SK-N-SH treated with all-trans-retinoic acid at 6 μM for 48 hours (cell line): ENCODE data around the gene ZDHHC11.
"Not testable (repeated sequence)": the region's sequence is repeated elsewhere in the genome, so short reads cannot be mapped to it uniquely, and the experiment has no call there.

Experiments used
- ATAC-seq: fragments of 200-7000 bp; cut with Tn5 transposase; 3 replicates; pipeline ENCODE4 v1.9.1; 2020; ENCODE audit warnings: mild to moderate bottlenecking, moderate library complexity
- BACH2 ChIP-seq: fragments of 250-450 bp; sonication (Bioruptor Pico); IDR thresholded peaks from 2 replicates; pipeline ENCODE4 v1.9.0; 2021; ENCODE audit warnings: mild to moderate bottlenecking, borderline replicate concordance
- CREB5 ChIP-seq: fragments of 250-450 bp; sonication (Bioruptor Pico); IDR thresholded peaks from 2 replicates; pipeline ENCODE4 v1.5.1; 2020; ENCODE audit warnings: low read depth, mild to moderate bottlenecking, moderate library complexity
- CSDC2 ChIP-seq: fragments of 250-450 bp; sonication (Bioruptor Pico); IDR thresholded peaks from 2 replicates; pipeline ENCODE4 v1.5.0; 2020; ENCODE audit warnings: mild to moderate bottlenecking, moderate library complexity
- ESRRG ChIP-seq: fragments of 250-450 bp; sonication (Bioruptor Pico); IDR thresholded peaks from 2 replicates; pipeline ENCODE4 v1.6.1; 2021; ENCODE audit warnings: mild to moderate bottlenecking
- ISL1 ChIP-seq: fragments of 250-450 bp; sonication (Bioruptor Pico); IDR thresholded peaks from 2 replicates; pipeline ENCODE4 v2.1.2; 2022; ENCODE audit warnings: mild to moderate bottlenecking, moderate library complexity
- POU6F1 ChIP-seq: fragments of 250-450 bp; sonication (Bioruptor Pico); IDR thresholded peaks from 2 replicates; pipeline ENCODE4 v1.8.0; 2021; ENCODE audit warnings: low read depth, mild to moderate bottlenecking, moderate library complexity, borderline replicate concordance
- RARB ChIP-seq: fragments of 250-450 bp; sonication (Bioruptor Pico); IDR thresholded peaks from 2 replicates; pipeline ENCODE4 v1.8.0; 2021; ENCODE audit warnings: mild to moderate bottlenecking, moderate library complexity
- SNAI2 ChIP-seq: fragments of 250-450 bp; sonication (Bioruptor Pico); IDR thresholded peaks from 2 replicates; pipeline ENCODE4 v1.5.0; 2020; ENCODE audit warnings: mild to moderate bottlenecking, moderate library complexity
- TCF4 ChIP-seq: fragments of 250-450 bp; sonication (Bioruptor Pico); IDR thresholded peaks from 2 replicates; pipeline ENCODE4 v1.8.0; 2021; ENCODE audit warnings: mild to moderate bottlenecking, moderate library complexity, borderline replicate concordance
- TSHZ2 ChIP-seq: fragments of 250-450 bp; sonication (Bioruptor Pico); IDR thresholded peaks from 2 replicates; pipeline ENCODE4 v1.5.0; 2020; ENCODE audit warnings: mild to moderate bottlenecking, moderate library complexity
- ZFP30 ChIP-seq: fragments of 450-650 bp; formaldehyde crosslinking; IDR thresholded peaks from 2 replicates; pipeline ENCODE4 v1.5.0; 2022; ENCODE audit warnings: mild to moderate bottlenecking, moderate library complexity
- ZNF565 ChIP-seq: fragments of 450-650 bp; formaldehyde crosslinking; conservative IDR thresholded peaks from 2 replicates; pipeline ENCODE4 v1.5.0; 2020; ENCODE audit warnings: low read depth, mild to moderate bottlenecking, moderate library complexity
- TF ChIP-seq, protein P1 (sequence below): fragments of 250-450 bp; sonication (Bioruptor Pico); IDR thresholded peaks from 2 replicates; pipeline ENCODE4 v1.8.0; 2020; ENCODE audit warnings: mild to moderate bottlenecking, moderate library complexity, borderline replicate concordance

Gene ZDHHC11

GRCh38 chr5:775961-776861 lies 74.6 kb downstream of the ZDHHC11 start (continued):
- no peak for TF ChIP-seq TSHZ2 (CRISPR knock-in tag)
- TF ChIP-seq, protein P1, sequence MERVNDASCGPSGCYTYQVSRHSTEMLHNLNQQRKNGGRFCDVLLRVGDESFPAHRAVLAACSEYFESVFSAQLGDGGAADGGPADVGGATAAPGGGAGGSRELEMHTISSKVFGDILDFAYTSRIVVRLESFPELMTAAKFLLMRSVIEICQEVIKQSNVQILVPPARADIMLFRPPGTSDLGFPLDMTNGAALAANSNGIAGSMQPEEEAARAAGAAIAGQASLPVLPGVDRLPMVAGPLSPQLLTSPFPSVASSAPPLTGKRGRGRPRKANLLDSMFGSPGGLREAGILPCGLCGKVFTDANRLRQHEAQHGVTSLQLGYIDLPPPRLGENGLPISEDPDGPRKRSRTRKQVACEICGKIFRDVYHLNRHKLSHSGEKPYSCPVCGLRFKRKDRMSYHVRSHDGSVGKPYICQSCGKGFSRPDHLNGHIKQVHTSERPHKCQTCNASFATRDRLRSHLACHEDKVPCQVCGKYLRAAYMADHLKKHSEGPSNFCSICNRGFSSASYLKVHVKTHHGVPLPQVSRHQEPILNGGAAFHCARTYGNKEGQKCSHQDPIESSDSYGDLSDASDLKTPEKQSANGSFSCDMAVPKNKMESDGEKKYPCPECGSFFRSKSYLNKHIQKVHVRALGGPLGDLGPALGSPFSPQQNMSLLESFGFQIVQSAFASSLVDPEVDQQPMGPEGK (CRISPR knock-in tag), result no peak
- no peak for TF ChIP-seq ZFP30 (CRISPR knock-in tag)
- no peak for TF ChIP-seq RARB (CRISPR knock-in tag)
- no peak for TF ChIP-seq ZNF565 (CRISPR knock-in tag)
- no peak for TF ChIP-seq TCF4 (CRISPR knock-in tag)
- no peak for TF ChIP-seq ISL1 (CRISPR knock-in tag)
- TF ChIP-seq BACH2 (CRISPR knock-in tag), result no peak

GRCh38 chr5:775595-775960 lies 75.2 kb downstream of the ZDHHC11 start:
- not testable (repeated sequence) for ATAC-seq

GRCh38 chr5:774854-775505 lies 75.8 kb downstream of the ZDHHC11 start:
- not testable (repeated sequence) for ATAC-seq

GRCh38 chr5:774304-774703 lies 76.5 kb downstream of the ZDHHC11 start:
- not testable (repeated sequence) for ATAC-seq

GRCh38 chr5:773517-774264 lies 77.1 kb downstream of the ZDHHC11 start:
- no peak for ATAC-seq
- TF ChIP-seq SNAI2 (CRISPR knock-in tag), result no peak
- no peak for TF ChIP-seq CREB5
- no peak for TF ChIP-seq CSDC2 (CRISPR knock-in tag)
- no peak for TF ChIP-seq TSHZ2 (CRISPR knock-in tag)
- TF ChIP-seq POU6F1 (CRISPR knock-in tag), result no peak
- no peak for TF ChIP-seq ESRRG

DNA sequence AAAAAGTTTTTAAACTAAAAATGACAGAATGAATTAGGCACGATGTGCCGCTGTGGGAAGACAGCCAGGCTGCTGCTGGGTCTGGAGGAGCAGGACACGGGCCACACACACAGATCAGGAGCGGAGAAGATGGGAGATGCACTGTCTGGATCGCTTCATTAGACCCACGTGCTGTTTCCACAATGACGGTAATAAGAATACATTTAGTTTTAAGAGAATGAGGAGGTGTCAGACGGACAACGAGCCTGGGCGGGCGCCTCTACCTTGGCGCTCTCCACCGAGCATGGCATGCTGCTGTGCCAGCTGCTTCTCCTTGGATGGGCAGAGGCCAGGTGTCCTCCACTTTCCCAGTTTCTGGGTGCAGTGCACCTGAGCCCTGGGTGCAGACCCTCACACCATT lies 77.9 kb downstream of the ZDHHC11 start:
- not testable (repeated sequence) for ATAC-seq

DNA sequence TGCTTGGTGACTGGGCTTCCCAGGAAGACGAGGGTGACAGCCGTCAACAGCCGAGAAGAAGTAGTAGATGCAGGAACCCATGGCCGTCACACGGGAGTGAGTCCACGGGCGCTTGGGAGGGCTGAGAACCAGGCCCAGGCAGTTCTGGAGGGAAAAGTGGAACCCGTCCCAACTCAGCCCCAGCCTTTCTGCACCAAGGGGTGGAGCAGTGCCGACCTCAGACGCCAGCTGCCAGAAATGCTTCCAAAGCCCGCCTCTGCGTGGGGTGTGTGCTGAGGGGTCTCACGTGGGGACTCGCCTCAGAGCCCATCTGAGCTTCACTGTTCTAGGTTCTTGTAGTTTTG lies 78.3 kb downstream of the ZDHHC11 start:
- not testable (repeated sequence) for ATAC-seq

- ATAC-seq, result not testable (repeated sequence)
Observed at GRCh38 chr5:771841-772546, 78.8 kb downstream of the ZDHHC11 start.
